GM18526 (cell line): Measurements from ENCODE around the gene CTF1.

Experiments used
- POLR2A ChIP-seq: IDR thresholded peaks from 3 replicates; pipeline ENCODE4 v1.6.1; 2011; ENCODE audit not compliant: insufficient read length; ENCODE audit errors: extremely low read depth

The CTF1 gene

DNA sequence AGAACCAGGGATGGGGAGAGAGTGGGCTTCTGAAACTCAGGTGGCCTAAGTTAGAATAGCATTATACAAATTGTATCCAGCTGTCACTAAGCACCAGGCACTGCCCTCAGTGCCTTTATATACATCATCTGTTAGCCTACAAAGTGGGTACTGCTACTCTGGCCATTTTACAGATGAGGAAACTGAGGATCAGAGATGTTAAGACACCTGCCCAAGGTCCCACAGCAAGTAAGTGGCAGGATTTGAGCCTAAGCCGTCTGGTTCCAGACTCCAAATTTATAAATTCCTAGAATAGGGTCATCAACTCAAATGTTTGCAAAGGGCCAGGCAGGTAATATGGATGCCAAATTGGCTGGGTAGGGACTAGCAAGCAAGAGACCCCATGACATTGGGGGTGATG lies 54.8 kb downstream of the CTF1 start:
- TF ChIP-seq POLR2A: no peak

DNA sequence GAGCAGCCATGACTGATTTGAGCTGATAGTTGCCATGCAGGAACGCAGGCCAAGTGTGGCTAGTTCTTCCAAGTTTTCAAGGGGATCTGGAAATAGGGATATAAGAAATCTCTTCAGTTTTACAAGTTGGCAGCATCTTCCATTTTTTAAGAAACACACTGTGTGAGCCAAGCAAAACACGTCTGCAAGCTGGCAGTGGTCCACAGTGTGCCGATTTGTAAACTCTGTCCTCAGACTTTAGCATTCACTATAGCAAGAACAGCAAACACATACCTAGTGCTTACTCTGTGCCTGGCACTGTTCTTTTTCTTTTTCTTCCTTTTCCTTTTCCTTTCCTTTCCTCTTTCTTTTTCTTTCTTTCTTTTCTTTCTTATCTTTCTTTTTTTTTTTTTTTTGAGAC lies 55.3 kb downstream of the CTF1 start:
- no peak for TF ChIP-seq POLR2A

DNA sequence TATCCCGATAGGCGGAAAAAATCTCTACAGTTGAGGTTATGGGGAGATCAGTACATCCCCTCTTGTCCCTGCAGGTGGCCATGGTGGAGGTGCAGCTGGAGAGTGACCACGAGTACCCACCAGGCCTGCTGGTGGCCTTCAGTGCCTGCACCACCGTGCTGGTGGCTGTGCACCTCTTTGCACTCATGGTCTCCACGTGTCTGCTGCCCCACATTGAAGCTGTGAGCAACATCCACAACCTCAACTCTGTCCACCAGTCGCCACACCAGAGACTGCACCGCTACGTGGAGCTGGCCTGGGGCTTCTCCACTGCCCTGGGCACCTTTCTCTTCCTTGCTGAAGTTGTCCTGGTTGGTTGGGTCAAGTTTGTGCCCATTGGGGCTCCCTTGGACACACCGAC lies 56.7 kb downstream of the CTF1 start:
- TF ChIP-seq POLR2A: no peak
